ENCODE results near the gene HOMER1.

Gene HOMER1

DNA sequence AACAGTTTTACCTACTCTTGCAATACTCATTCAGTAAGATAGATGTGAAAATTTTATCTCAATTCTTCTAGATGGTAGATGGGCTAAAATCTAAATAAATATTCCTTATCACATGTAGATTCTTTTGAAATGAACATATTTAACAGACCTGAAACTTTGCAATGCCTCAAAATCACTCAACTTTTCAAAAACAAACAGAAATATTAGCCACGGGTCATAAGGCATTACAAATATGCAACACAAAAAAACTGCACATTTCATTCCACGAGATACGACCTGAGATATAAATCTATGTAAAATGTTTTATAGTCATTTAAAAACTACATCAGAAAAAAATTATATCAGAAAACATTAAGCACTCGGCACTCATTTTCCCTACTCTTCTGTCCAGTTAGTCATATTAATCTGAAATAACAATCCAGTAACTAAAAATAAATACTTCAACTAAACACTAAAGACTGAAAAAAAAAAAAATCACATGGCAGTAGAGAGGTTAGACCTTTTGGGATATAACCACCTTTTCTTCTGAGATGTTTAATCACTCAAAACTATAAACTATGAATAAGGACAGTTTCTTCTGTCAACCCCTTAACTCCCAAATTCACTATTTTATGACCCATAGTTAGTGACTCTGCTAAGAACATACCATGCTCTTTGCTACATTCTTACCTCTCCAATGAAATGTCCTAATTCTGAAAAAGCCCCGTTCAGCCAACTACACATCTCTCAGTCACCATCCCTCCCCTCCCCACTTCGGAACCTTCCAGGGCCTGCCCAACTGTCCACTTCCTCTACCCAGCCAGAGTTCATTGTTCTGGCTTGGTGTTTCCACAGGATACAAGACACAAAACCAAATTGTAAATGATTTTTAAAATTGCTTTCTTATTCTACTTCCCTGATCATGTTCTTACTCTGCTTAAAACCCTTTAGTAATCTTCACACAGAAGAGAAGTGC lies 6.4 kb downstream of the HOMER1 start:
- no peak overlapping the region for H3K4me2 ChIP-seq (ENCODE audit: low read length)
- no peak overlapping the region for H2AFZ ChIP-seq (ENCODE audit: low read depth, low read length)
- no peak overlapping the region for H3K9ac ChIP-seq (ENCODE audit: low read length)
- H3K79me2 ChIP-seq (ENCODE audit: low read length), result peaks cover 40% of the 10 kb centered on the region
- H3K27ac ChIP-seq (ENCODE audit: low read length), result no peak overlapping the region
- TF ChIP-seq EZH2phosphoT487 (IDR thresholded peaks at IDR 0.05; ENCODE audit: low read depth) (no peak), CTCF (IDR thresholded peaks at IDR 0.05; ENCODE audit: low read depth, low read length) (no peak)
- no peaks in the 10 kb centered on the region for H3K9me3 ChIP-seq (ENCODE audit: insufficient read depth, low read length)
- H3K4me1 ChIP-seq (ENCODE audit: low read length), result peaks cover 10% of the 10 kb centered on the region
- no peaks in the 10 kb centered on the region for H3K27me3 ChIP-seq (ENCODE audit: low read depth, low read length)
- H3K36me3 ChIP-seq (replicated peaks; ENCODE audit: low read depth, low read length), result no peaks in the 10 kb centered on the region
- H4K20me1 ChIP-seq (ENCODE audit: insufficient read depth, low read length), result no peaks in the 10 kb centered on the region
- H3K4me3 ChIP-seq (ENCODE audit: low read length), result no peak overlapping the region

DNA sequence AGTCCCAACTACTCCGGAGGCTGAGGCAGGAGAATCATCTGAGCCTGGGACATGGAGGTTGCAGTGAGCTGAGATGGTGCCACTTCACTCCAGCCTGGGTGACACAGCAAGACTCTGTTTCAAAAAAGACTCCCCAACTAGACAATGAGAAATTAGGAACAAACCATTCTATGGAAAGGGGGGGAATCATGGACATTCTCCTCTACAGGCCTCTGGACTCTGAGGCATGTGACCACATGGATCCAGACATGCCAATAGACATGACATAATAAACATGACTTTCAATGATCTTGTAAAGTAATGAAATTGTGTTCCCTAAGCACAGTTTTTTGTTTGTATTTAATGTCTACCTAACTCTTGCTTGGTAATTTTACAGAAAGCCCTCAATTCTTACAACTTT lies 8.8 kb downstream of the HOMER1 start:
- H3K9ac ChIP-seq (ENCODE audit: low read length), result no peak overlapping the region
- no peaks in the 10 kb centered on the region for H3K9me3 ChIP-seq (ENCODE audit: insufficient read depth, low read length)
- H3K4me1 ChIP-seq (ENCODE audit: low read length), result no peaks in the 10 kb centered on the region
- H4K20me1 ChIP-seq (ENCODE audit: insufficient read depth, low read length), result no peaks in the 10 kb centered on the region
- no peak overlapping the region for H2AFZ ChIP-seq (ENCODE audit: low read depth, low read length)
- H3K36me3 ChIP-seq (replicated peaks; ENCODE audit: low read depth, low read length), result no peaks in the 10 kb centered on the region
- H3K27ac ChIP-seq (ENCODE audit: low read length), result no peak overlapping the region
- H3K4me3 ChIP-seq (ENCODE audit: low read length), result no peak overlapping the region
- peaks cover 21% of the 10 kb centered on the region for H3K79me2 ChIP-seq (ENCODE audit: low read length)
- H3K27me3 ChIP-seq (ENCODE audit: low read depth, low read length), result no peaks in the 10 kb centered on the region
- TF ChIP-seq CTCF (IDR thresholded peaks at IDR 0.05; ENCODE audit: low read depth, low read length) (no peak), EZH2phosphoT487 (IDR thresholded peaks at IDR 0.05; ENCODE audit: low read depth) (no peak)
- no peak overlapping the region for H3K4me2 ChIP-seq (ENCODE audit: low read length)

DNA sequence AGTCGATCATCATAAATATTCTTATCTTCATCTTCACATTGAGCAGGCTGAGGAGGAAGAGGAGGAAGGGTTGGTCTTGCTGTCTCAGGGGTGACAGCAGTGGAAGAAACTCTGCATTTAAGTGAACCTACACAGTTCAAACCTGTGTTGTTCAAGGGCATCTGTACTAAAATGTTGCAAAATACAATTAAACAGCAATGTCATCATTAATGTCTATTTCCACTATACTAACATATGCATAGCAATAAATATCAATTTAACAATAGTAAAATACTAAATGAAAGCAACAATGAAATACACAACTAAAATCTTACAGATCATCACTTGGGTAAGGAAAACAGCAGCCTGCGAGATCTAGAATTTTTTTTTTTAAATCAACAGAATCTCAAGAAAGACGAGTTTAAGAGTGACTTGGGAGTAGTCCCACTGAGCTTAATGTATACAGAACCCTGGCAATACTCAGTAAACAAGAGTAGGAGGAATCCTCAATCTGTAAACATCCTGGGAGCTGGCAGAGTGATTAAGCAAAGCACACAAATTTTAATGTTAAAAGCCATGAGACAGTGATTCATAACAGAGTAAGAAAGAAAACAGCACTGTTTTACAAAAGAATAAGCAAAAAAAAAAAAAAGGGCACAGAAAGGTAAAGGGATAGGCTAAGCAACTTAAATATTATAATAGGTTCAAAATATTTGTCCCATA lies 10.0 kb downstream of the HOMER1 start:
- H3K36me3 ChIP-seq (replicated peaks; ENCODE audit: low read depth, low read length), result no peaks in the 10 kb centered on the region
- H3K27me3 ChIP-seq (ENCODE audit: low read depth, low read length), result no peaks in the 10 kb centered on the region
- TF ChIP-seq CTCF (IDR thresholded peaks at IDR 0.05; ENCODE audit: low read depth, low read length) (no peak), EZH2phosphoT487 (IDR thresholded peaks at IDR 0.05; ENCODE audit: low read depth) (no peak)
- no peaks in the 10 kb centered on the region for H3K4me1 ChIP-seq (ENCODE audit: low read length)
- no peak overlapping the region for H3K4me3 ChIP-seq (ENCODE audit: low read length)
- H3K9me3 ChIP-seq (ENCODE audit: insufficient read depth, low read length), result no peaks in the 10 kb centered on the region
- peaks cover 13% of the 10 kb centered on the region for H3K79me2 ChIP-seq (ENCODE audit: low read length)
- H3K9ac ChIP-seq (ENCODE audit: low read length), result no peak overlapping the region
- no peak overlapping the region for H3K27ac ChIP-seq (ENCODE audit: low read length)
- H3K4me2 ChIP-seq (ENCODE audit: low read length), result no peak overlapping the region
- H2AFZ ChIP-seq (ENCODE audit: low read depth, low read length), result no peak overlapping the region
- no peaks in the 10 kb centered on the region for H4K20me1 ChIP-seq (ENCODE audit: insufficient read depth, low read length)

DNA sequence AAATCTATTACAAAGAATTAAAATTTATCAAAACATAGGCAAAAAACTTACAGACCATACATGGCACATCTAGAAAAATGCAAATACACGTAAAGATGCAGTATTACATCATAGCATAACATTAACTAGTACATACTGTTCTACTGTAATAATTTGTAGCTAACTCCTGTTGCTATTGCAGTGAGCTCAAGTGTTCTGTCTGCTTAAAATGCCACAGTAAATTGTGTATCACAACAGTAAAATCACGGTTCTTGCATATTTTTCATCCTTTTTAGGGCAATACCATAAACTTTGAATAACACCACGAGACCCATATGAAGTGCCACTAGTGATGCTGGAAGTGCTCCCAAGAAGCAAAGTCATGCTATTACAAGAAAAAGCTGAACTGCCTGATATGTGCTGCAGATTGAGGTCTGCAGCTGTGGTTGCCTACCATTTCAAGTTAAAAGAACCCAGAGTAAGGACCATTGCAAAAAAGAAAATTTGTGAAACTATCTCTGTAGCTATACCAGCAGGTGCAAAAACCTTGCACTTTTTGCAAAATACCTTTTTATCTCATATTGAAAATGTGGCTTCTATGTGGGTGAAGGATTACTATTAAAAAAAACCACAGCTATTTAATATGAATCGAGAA lies 14.2 kb downstream of the HOMER1 start:
- H4K20me1 ChIP-seq (ENCODE audit: insufficient read depth, low read length), result no peaks in the 10 kb centered on the region
- TF ChIP-seq CTCF (IDR thresholded peaks at IDR 0.05; ENCODE audit: low read depth, low read length) (no peak), EZH2phosphoT487 (IDR thresholded peaks at IDR 0.05; ENCODE audit: low read depth) (no peak)
- H3K79me2 ChIP-seq (ENCODE audit: low read length), result 0 out of 2 replicates have a peak, but pooled peaks cover under 1% of the 10 kb centered on the region

More for the DNA sequence above, 14.2 kb downstream of the HOMER1 start:
- H3K4me1 ChIP-seq (ENCODE audit: low read length), result no peaks in the 10 kb centered on the region
- H2AFZ ChIP-seq (ENCODE audit: low read depth, low read length), result no peak overlapping the region
- no peak overlapping the region for H3K9ac ChIP-seq (ENCODE audit: low read length)
- H3K9me3 ChIP-seq (ENCODE audit: insufficient read depth, low read length), result no peaks in the 10 kb centered on the region
- H3K27ac ChIP-seq (ENCODE audit: low read length), result no peak overlapping the region
- H3K27me3 ChIP-seq (ENCODE audit: low read depth, low read length), result no peaks in the 10 kb centered on the region
- H3K4me2 ChIP-seq (ENCODE audit: low read length), result no peak overlapping the region
- no peak overlapping the region for H3K4me3 ChIP-seq (ENCODE audit: low read length)
- no peaks in the 10 kb centered on the region for H3K36me3 ChIP-seq (replicated peaks; ENCODE audit: low read depth, low read length)

All from OCI-LY3 (cell line).